Activated gamma-delta T cell treated with anti-CD3 and anti-CD28 coated beads, Interleukin-2, amount 50 U/mL, for 16 hours (primary cell): ENCODE results near the gene PSEN1.

Experiments
- DNase-seq: peaks from one replicate; pipeline ENCODE4 v3.0.0-alpha.2; 2020; ENCODE audit warnings: low read depth

Gene PSEN1

DNA sequence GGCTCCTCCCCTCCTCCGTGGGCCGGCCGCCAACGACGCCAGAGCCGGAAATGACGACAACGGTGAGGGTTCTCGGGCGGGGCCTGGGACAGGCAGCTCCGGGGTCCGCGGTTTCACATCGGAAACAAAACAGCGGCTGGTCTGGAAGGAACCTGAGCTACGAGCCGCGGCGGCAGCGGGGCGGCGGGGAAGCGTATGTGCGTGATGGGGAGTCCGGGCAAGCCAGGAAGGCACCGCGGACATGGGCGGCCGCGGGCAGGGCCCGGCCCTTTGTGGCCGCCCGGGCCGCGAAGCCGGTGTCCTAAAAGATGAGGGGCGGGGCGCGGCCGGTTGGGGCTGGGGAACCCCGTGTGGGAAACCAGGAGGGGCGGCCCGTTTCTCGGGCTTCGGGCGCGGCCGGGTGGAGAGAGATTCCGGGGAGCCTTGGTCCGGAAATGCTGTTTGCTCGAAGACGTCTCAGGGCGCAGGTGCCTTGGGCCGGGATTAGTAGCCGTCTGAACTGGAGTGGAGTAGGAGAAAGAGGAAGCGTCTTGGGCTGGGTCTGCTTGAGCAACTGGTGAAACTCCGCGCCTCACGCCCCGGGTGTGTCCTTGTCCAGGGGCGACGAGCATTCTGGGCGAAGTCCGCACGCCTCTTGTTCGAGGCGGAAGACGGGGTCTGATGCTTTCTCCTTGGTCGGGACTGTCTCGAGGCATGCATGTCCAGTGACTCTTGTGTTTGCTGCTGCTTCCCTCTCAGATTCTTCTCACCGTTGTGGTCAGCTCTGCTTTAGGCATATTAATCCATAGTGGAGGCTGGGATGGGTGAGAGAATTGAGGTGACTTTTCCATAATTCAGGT is at the start of gene PSEN1:
Gene PSEN1, plus strand, starts transcription at position 121 of the 839 bp plus-strand sequence. CDS start 11,513 bp downstream, outside the sequence.
- DNase-seq = peak; percentile 99

DNA sequence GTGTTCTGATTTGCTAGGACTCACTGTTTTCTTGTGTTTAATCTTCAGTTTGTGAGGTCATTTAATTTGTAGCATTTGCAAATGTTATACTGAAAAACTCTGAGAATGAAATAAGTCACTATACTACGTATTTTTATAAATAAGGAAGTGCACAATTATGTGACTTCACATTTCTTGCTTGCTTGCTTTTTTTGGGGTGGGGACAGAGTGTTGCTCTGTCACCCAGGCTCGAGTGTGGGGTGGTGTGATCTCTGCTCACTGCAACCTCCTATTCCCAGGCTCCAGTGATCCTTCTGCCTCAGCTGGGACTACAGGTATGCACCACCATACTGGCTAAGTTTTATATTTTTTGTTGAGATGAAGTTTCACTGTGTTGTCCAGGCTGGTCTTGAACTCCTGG is 45.3 kb upstream of the PSEN1 start:
- DNase-seq = no peak

DNA sequence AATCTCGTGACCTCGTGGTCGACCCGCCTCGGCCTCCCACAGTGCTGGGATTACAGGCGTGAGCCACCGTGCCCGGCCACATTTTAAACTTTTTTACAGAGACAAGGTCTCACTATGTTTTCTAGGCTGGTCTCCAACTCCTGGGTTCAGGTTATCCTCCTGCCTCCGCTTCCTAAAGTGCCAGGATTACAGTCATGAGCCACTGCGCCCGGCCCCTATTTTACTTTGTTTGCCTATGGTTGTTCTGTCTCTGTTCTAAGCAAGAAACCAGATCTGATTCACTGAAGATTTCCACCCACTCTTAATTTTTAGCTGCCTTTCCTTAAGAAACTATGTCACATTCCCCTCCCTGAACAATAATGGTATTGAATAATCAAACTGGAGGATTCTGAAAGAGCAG is 38.9 kb upstream of the PSEN1 start:
- no peak for DNase-seq

GRCh38 chr14:73100334-73100733 is 36.0 kb upstream of the PSEN1 start:
- DNase-seq = no peak

GRCh38 chr14:73102806-73103497 is 33.4 kb upstream of the PSEN1 start:
- no peak for DNase-seq

DNA sequence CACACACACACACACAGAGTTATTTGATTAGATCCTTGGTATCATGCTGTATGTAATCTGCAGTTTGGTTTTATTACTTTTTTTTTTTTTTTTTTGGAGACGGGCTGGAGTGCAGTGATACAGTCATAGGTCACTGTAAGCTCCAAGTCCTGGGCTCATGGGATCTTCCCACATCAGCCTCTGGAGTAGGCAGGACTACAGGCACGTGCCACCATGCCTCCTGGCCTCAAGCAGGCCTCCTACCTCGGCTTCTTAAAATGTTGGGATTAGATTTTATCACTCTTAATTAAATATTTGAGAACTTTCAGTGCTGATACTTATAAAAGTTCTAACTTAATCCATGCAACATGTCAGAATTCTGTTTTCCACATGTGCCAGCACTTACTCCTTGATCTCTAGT is 31.3 kb upstream of the PSEN1 start:
- no peak for DNase-seq

- DNase-seq = no peak
These were observed 30.6 kb upstream of the PSEN1 start for GRCh38 chr14:73105727-73106126.

DNA sequence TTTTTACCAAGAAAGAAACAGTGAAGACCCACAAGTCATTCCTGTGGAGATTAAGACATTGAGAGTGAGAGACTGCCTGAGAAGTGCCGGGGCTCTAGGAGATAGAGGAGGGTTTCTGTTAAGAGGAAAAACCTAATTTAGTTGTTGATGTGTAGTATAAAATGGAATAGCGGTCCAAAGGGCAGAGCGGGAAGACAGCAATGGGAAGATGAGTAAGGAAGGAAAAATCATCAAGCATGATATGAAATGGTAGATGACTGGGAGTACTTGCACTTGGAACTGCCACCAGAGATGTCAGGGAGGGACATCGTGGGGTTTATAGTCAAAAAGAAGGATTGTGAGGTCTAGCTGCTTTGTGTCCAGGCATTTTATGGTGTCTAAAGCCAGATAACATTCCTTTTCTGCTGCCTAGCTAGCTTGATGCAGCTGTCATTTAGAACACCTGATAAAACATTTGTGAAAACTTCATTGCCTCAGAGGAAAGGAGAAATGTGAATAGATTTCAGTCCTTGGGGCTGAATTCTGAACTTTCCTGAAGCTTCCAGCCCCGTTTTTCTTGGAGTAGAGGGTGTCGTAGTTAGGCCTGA is 20.1 kb upstream of the PSEN1 start:
- DNase-seq = no peak

GRCh38 chr14:73124180-73124894 is 12.0 kb upstream of the PSEN1 start:
- no peak for DNase-seq

DNA sequence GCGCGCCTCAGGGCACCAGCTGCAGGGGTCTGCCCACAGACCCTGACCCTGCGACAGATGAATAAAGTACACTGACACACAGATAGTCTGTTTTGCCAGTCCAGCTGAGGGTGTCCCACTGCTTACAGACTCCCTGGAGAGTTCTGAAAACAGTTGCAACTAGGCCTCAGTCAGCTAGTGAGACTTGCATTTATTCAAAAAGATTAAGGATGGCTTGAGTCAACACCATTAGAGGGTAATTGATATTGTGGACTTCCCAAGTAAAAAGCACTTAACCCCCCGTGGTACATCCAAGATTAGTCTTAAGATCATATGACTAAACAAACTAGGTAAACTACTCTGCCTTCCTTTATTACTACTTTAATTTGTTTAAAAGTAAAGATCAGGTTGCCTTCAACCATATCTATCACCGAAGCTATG is 11.1 kb upstream of the PSEN1 start:
- DNase-seq = no peak

GRCh38 chr14:73125746-73126145 is 10.6 kb upstream of the PSEN1 start:
- DNase-seq = no peak

- no peak for DNase-seq
These were observed 2.5 kb upstream of the PSEN1 start for GRCh38 chr14:73133795-73134194.

DNA sequence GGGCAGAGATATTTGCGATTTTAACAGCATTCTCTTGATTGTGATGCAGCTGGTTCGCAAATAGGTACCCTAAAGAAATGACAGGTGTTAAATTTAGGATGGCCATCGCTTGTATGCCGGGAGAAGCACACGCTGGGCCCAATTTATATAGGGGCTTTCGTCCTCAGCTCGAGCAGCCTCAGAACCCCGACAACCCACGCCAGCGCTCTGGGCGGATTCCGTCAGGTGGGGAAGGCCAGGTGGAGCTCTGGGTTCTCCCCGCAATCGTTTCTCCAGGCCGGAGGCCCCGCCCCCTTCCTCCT is 271 bp upstream of the PSEN1 start:
- DNase-seq = no peak

DNA sequence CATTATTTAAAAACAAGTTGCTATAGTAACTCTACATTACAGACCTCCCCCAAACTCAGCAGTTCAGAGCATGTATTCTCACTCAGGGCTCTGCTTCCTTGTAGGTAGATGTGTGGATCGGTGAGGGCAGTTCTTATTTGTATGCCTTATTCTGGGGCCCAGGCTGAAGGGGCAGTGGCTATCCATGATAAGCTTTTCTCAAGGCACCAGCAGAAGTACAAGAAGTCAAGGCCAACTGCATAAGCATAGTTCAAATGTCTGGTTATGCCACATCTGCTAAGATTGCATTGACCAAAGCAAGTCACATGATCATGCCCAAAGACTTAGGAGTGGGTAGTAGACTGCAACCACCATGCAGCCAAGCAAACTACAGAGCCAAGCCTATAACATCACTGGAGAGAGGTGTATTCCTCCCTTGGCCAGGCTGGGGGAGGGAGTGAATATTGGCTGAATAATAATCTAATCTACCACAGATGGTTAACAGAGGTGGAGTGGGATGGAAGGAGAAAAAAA is 4.6 kb downstream of the PSEN1 start:
- no peak for DNase-seq

DNA sequence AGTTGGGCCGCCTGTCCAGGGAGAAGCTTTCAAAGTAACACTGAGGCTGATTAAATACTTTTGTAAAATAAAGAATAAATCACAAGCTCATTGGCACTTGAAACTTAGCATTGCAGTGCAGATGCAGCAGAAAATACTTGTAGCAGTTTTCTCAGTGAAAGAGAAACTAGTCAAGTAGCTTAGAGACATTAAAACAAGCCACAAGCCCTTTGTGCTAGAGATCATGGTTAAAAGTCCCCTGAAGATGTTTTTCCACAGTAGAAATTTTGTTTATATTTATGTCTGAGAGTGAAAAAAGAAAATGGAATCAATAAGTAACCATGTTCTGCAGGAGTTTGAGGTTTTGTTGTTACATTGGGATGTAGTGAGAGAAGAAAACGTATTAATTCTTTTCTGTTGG is 5.9 kb downstream of the PSEN1 start:
- DNase-seq = no peak

GRCh38 chr14:73143003-73143402 is 6.7 kb downstream of the PSEN1 start:
- DNase-seq = no peak

DNA sequence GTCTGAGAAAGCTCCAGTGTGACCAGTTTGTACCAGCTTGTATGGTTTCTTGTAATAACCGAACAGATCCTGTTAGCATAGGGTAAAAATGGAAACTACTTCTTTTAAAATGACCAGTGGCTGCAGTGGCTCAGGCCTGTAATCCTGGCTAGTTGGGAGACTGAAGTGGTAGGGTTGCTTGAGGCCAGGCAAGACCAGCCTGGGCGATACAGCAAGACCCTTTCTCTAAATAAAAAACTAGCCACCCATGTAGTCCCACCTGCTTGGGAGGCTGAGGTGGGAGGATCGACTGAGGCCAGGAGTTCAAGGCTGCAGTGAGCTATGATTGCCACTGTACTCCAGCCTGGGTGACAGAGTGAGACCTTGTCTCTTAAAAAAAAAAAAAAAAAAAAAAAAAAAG is 7.3 kb downstream of the PSEN1 start:
- DNase-seq = no peak

GRCh38 chr14:73145371-73145770 is 9.1 kb downstream of the PSEN1 start:
- no peak for DNase-seq

DNA sequence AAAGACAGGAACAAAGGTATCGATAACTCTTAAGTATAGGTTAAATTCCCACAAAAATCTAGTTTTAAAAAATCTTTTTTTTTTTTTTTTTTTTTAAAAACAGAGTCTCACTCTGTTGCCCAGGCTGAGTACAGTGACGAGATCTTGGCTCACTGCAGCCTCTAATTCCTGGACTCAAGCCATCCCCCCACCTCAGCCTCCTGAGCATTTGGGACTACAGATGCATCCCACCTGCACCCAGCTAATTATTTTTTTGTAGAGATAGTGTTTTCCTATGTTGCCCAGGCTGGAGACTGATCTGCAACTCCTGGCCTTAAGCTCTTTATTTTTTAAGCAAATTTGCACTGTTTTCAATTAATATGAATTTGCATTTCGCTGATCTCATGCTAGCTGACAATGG is 9.8 kb downstream of the PSEN1 start:
- no peak for DNase-seq

DNA sequence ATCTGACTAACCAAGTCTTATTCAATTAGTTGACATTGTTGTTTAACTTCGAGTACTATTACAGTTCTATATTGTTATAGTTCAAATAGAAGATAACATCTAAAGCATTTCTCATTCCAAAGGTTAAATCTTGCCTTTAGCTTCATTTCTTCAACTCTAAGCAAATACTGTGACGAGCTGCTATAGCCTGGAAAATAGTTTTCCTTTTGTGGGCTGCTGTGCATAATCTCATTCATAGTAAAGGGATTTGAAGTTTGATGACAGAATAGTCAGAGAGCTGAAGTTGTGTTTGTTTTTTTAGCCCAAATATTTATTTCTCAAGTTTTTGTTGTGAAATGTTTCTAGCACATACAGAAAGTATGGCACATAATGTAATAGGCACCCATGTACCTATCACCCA is 13.4 kb downstream of the PSEN1 start:
- no peak for DNase-seq

DNA sequence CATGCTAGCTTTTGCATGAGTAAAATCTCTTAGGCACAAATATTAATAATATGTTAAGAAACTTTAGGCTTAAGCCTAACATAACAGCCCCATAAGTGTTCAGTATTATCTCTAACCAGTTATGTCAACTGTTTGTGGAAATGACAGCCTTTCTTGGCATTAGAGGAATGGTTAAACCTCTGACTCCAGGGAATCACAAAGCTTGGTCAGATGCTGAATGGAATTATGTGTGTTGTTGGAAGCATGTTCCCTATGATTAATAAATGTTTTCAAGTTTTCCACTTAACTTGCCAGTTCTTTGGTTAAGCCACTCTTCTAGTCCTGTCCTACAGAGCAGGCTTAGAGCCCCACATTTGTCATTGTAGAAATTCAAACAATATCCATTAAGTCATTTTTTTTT is 17.0 kb downstream of the PSEN1 start:
- no peak for DNase-seq

- DNase-seq = no peak
These were observed 25.9 kb downstream of the PSEN1 start for GRCh38 chr14:73162251-73162650.

GRCh38 chr14:73166399-73166798 is 30.1 kb downstream of the PSEN1 start:
- DNase-seq = no peak
